GM23338 (cell line): ENCODE data around the gene SLC25A11. TPM values are rescaled to one million over a fixed set of nuclear protein-coding genes. Genes with fewer than 3 reads are reported as not detected.
A peak's percentile ranks its signal among the peaks of the same experiment; 100 is the strongest.

Experiments used
- ATAC-seq: fragments of 200-7000 bp; cut with Tn5 transposase; 3 replicates; pipeline ENCODE4 v1.9.1; 2020
- DNase-seq: peaks from one replicate; pipeline ENCODE4 v3.0.0-alpha.2; 2015; ENCODE audit warnings: low spot score
- H2AFZ ChIP-seq: fragments of 200-600 bp; sonication (generic); 2 replicates; pipeline ENCODE4 v1.8.0; 2016; ENCODE audit warnings: antibody characterized with exemption, mild to moderate bottlenecking, moderate library complexity
- H3F3A ChIP-seq: fragments of 200-600 bp; sonication (generic); replicated peaks from 2 replicates; pipeline ENCODE4 v1.8.0; 2017; ENCODE audit warnings: antibody characterized with exemption, mixed run types, low read depth
- H3K27ac ChIP-seq: fragments of 200-600 bp; sonication (generic); 2 replicates; pipeline ENCODE4 v1.6.1; 2016; ENCODE audit warnings: low read depth
- H3K27me3 ChIP-seq: fragments of 200-600 bp; sonication (generic); 2 replicates; pipeline ENCODE4 v1.8.0; 2016; ENCODE audit warnings: mild to moderate bottlenecking, mixed run types, moderate library complexity; ENCODE audit not compliant: insufficient read depth
- H3K36me3 ChIP-seq: fragments of 200-600 bp; sonication (generic); 2 replicates; pipeline ENCODE4 v1.8.0; 2016; ENCODE audit warnings: mild to moderate bottlenecking; ENCODE audit not compliant: insufficient read depth
- H3K4me1 ChIP-seq: fragments of 200-600 bp; sonication (generic); 2 replicates; pipeline ENCODE4 v1.8.0; 2016; ENCODE audit warnings: mild to moderate bottlenecking, moderate library complexity; ENCODE audit not compliant: insufficient read depth
- H3K4me2 ChIP-seq: fragments of 200-600 bp; sonication (generic); 2 replicates; pipeline ENCODE4 v1.7.1; 2017; ENCODE audit warnings: mixed run types
- H3K4me3 ChIP-seq: fragments of 200-600 bp; sonication (generic); 2 replicates; pipeline ENCODE4 v1.6.1; 2016; ENCODE audit warnings: mixed run types
- H3K79me2 ChIP-seq: fragments of 200-600 bp; sonication (generic); replicated peaks from 2 replicates; pipeline ENCODE4 v1.8.0; 2017; ENCODE audit warnings: mild to moderate bottlenecking; ENCODE audit not compliant: insufficient read depth
- H3K9me2 ChIP-seq: fragments of 200-600 bp; sonication (generic); 2 replicates; pipeline ENCODE4 v1.8.0; 2017; ENCODE audit not compliant: insufficient read depth
- H4K20me1 ChIP-seq: fragments of 200-600 bp; sonication (generic); replicated peaks from 2 replicates; pipeline ENCODE4 v1.8.0; 2017; ENCODE audit warnings: mild to moderate bottlenecking; ENCODE audit not compliant: insufficient read depth
- H3K27ac Mint-ChIP-seq: 2 replicates; pipeline ENCODE4 v1.8.0; 2020; ENCODE audit warnings: inconsistent platforms, mild to moderate bottlenecking, moderate library complexity, mixed read lengths
- H3K27me3 Mint-ChIP-seq: 3 replicates; pipeline ENCODE4 v1.8.0; 2022; ENCODE audit warnings: low read depth, mild to moderate bottlenecking, moderate library complexity, mixed read lengths, inconsistent platforms; ENCODE audit not compliant: insufficient read depth, poor library complexity
- H3K36me3 Mint-ChIP-seq: 3 replicates; pipeline ENCODE4 v1.8.0; 2021; ENCODE audit warnings: low read depth, mild to moderate bottlenecking, inconsistent platforms, moderate library complexity, mixed read lengths
- H3K4me1 Mint-ChIP-seq: 3 replicates; pipeline ENCODE4 v1.8.0; 2020; ENCODE audit warnings: mild to moderate bottlenecking, inconsistent platforms, mixed read lengths
- H3K4me3 Mint-ChIP-seq: 3 replicates; pipeline ENCODE4 v1.8.0; 2021; ENCODE audit warnings: moderate library complexity, mild to moderate bottlenecking, inconsistent platforms, mixed read lengths
- H3K9me3 Mint-ChIP-seq: 3 replicates; pipeline ENCODE4 v1.8.0; 2020; ENCODE audit warnings: moderate library complexity, mild to moderate bottlenecking, inconsistent platforms, mixed read lengths
- CREB1 ChIP-seq: fragments of 250-450 bp; sonication (Bioruptor Pico); IDR thresholded peaks from 2 replicates; pipeline ENCODE4 v1.5.0; 2020; ENCODE audit warnings: low read depth, mild to moderate bottlenecking, moderate library complexity
- EZH2 ChIP-seq: fragments of 200-600 bp; sonication (generic); IDR thresholded peaks from one replicate; pipeline ENCODE4 v1.8.0; 2017; ENCODE audit warnings: antibody characterized with exemption, mild to moderate bottlenecking, low read depth; ENCODE audit not compliant: unreplicated experiment
- EZH2phosphoT487 ChIP-seq: fragments of 200-600 bp; sonication (generic); IDR thresholded peaks from one replicate; pipeline ENCODE4 v1.8.1; 2018; ENCODE audit warnings: antibody characterized with exemption; ENCODE audit not compliant: unreplicated experiment
- JUNB ChIP-seq: IDR thresholded peaks from one replicate; pipeline ENCODE4 v1.6.1; 2016; ENCODE audit warnings: antibody characterized with exemption; ENCODE audit not compliant: unreplicated experiment
- NANOG ChIP-seq: IDR thresholded peaks from 2 replicates; pipeline ENCODE4 v1.6.1; 2016; ENCODE audit warnings: antibody characterized with exemption, borderline replicate concordance
- POLR2AphosphoS5 ChIP-seq: IDR thresholded peaks from 2 replicates; pipeline ENCODE4 v1.6.1; 2016; ENCODE audit warnings: antibody characterized with exemption, low read depth
- STAT1 ChIP-seq: IDR thresholded peaks from one replicate; pipeline ENCODE4 v1.6.1; 2016; ENCODE audit warnings: antibody characterized with exemption; ENCODE audit not compliant: unreplicated experiment
- ZNF114 ChIP-seq: fragments of 250-450 bp; sonication (Bioruptor Pico); IDR thresholded peaks from 2 replicates; pipeline ENCODE4 v1.5.0; 2020; ENCODE audit warnings: mild to moderate bottlenecking, moderate library complexity
- ZNF331 ChIP-seq: fragments of 250-450 bp; sonication (Bioruptor Pico); IDR thresholded peaks from 2 replicates; pipeline ENCODE4 v1.5.0; 2020; ENCODE audit warnings: low read depth, mild to moderate bottlenecking, moderate library complexity
- polyA plus RNA-seq: library from polyadenylated mRNA; unstranded; fragments of >200 nt; fragmentation: Nextera tagmentation; extraction: Ambion mirVana; gene quantifications from 2 replicates; pipeline ENCODE4 v1.2.1, GENCODE V29; 2016
- total RNA-seq: library from RNA; depleted of rRNA; stranded (reverse); fragments of >200 nt; shearing (Covaris generic); gene quantifications from 2 replicates; pipeline ENCODE4 v1.2.3, GENCODE V29; 2014
- TF ChIP-seq, protein P1 (sequence below): fragments of 250-450 bp; sonication (Bioruptor Pico); IDR thresholded peaks from 2 replicates; pipeline ENCODE4 v1.5.0; 2020; ENCODE audit warnings: mild to moderate bottlenecking, moderate library complexity
- TF ChIP-seq, protein P2 (sequence below), 2 experiments: fragments of 200-600 bp in 1 of 2; sonication (generic) in 1 of 2; conservative IDR thresholded peaks; 2 replicates each; pipeline versions ENCODE4 v1.5.1 to v1.6.1; 2016 to 2017; ENCODE audit warnings: antibody characterized with exemption in 2 of 2, low read depth in 2 of 2, mild to moderate bottlenecking in 2 of 2, moderate library complexity in 1 of 2
- TF ChIP-seq, protein P3 (sequence below): IDR thresholded peaks from 2 replicates; pipeline ENCODE4 v1.6.1; 2016; ENCODE audit warnings: antibody characterized with exemption
- TF ChIP-seq, protein P4 (sequence below): IDR thresholded peaks from one replicate; pipeline ENCODE4 v1.6.1; 2018; ENCODE audit warnings: antibody characterized with exemption; ENCODE audit not compliant: unreplicated experiment

SLC25A11 gene
- total and polyA plus RNA-seq, 2 experiments from 2014 or later, result 37.8 to 73.6 TPM

DNA sequence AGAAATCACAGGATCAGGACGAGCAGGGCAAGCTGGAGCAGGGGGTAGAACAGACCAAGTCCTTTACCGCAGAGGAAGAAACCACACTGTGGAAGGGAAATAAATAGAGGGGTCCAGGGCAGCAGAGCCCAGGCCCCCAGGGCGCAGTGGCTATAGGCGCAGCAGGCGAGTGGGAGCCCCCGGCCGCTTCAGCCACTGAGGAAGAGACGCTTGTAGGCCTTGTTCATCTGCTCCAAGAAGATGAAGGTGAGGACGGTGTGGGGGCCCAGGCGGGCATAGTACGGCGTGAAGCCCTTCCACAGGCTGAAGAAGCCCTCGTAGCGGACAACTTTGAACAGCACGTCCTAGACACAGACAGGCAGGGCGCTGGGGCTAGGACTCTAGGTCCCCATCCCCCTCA lies 2.3 kb downstream of the SLC25A11 start:
- no peak overlapping the region for H3K27ac ChIP-seq
- DNase-seq, result no peak

More for the DNA sequence above, 2.3 kb downstream of the SLC25A11 start:
- peaks cover 37% of the 10 kb centered on the region for H3K4me1 Mint-ChIP-seq
- no peaks in the 10 kb centered on the region for H3K9me2 ChIP-seq
- H3K27me3 Mint-ChIP-seq, result peaks cover 16% of the 10 kb centered on the region
- H3K79me2 ChIP-seq, result peaks cover 26% of the 10 kb centered on the region
- no peaks in the 10 kb centered on the region for H3K9me3 Mint-ChIP-seq
- H3K4me3 Mint-ChIP-seq, result 0 out of 3 replicates have a peak overlapping the region, but pooled peaks have one; percentile 5
- no peak overlapping the region for H3K27ac Mint-ChIP-seq
- no peaks in the 10 kb centered on the region for H3K27me3 ChIP-seq
- peaks cover 24% of the 10 kb centered on the region for H3F3A ChIP-seq
- H3K4me2 ChIP-seq, result no peak overlapping the region
- no peak for ATAC-seq
- TF ChIP-seq STAT1 (no peak), POLR2AphosphoS5 (no peak), CREB1 (CRISPR knock-in tag) (no peak), ZNF114 (CRISPR knock-in tag) (no peak), ZNF331 (no peak), NANOG (no peak), EZH2phosphoT487 (no peak), JUNB (no peak), EZH2 (no peak)
- TF ChIP-seq, protein P1, sequence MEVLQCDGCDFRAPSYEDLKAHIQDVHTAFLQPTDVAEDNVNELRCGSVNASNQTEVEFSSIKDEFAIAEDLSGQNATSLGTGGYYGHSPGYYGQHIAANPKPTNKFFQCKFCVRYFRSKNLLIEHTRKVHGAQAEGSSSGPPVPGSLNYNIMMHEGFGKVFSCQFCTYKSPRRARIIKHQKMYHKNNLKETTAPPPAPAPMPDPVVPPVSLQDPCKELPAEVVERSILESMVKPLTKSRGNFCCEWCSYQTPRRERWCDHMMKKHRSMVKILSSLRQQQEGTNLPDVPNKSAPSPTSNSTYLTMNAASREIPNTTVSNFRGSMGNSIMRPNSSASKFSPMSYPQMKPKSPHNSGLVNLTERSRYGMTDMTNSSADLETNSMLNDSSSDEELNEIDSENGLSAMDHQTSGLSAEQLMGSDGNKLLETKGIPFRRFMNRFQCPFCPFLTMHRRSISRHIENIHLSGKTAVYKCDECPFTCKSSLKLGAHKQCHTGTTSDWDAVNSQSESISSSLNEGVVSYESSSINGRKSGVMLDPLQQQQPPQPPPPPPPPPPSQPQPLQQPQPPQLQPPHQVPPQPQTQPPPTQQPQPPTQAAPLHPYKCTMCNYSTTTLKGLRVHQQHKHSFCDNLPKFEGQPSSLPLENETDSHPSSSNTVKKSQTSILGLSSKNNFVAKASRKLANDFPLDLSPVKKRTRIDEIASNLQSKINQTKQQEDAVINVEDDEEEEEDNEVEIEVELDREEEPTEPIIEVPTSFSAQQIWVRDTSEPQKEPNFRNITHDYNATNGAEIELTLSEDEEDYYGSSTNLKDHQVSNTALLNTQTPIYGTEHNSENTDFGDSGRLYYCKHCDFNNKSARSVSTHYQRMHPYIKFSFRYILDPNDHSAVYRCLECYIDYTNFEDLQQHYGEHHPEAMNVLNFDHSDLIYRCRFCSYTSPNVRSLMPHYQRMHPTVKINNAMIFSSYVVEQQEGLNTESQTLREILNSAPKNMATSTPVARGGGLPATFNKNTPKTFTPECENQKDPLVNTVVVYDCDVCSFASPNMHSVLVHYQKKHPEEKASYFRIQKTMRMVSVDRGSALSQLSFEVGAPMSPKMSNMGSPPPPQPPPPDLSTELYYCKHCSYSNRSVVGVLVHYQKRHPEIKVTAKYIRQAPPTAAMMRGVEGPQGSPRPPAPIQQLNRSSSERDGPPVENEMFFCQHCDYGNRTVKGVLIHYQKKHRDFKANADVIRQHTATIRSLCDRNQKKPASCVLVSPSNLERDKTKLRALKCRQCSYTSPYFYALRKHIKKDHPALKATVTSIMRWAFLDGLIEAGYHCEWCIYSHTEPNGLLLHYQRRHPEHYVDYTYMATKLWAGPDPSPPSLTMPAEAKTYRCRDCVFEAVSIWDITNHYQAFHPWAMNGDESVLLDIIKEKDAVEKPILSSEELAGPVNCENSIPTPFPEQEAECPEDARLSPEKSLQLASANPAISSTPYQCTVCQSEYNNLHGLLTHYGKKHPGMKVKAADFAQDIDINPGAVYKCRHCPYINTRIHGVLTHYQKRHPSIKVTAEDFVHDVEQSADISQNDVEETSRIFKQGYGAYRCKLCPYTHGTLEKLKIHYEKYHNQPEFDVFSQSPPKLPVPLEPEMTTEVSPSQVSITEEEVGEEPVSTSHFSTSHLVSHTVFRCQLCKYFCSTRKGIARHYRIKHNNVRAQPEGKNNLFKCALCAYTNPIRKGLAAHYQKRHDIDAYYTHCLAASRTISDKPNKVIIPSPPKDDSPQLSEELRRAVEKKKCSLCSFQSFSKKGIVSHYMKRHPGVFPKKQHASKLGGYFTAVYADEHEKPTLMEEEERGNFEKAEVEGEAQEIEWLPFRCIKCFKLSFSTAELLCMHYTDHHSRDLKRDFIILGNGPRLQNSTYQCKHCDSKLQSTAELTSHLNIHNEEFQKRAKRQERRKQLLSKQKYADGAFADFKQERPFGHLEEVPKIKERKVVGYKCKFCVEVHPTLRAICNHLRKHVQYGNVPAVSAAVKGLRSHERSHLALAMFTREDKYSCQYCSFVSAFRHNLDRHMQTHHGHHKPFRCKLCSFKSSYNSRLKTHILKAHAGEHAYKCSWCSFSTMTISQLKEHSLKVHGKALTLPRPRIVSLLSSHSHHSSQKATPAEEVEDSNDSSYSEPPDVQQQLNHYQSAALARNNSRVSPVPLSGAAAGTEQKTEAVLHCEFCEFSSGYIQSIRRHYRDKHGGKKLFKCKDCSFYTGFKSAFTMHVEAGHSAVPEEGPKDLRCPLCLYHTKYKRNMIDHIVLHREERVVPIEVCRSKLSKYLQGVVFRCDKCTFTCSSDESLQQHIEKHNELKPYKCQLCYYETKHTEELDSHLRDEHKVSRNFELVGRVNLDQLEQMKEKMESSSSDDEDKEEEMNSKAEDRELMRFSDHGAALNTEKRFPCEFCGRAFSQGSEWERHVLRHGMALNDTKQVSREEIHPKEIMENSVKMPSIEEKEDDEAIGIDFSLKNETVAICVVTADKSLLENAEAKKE, result no peak
- TF ChIP-seq, protein P2, sequence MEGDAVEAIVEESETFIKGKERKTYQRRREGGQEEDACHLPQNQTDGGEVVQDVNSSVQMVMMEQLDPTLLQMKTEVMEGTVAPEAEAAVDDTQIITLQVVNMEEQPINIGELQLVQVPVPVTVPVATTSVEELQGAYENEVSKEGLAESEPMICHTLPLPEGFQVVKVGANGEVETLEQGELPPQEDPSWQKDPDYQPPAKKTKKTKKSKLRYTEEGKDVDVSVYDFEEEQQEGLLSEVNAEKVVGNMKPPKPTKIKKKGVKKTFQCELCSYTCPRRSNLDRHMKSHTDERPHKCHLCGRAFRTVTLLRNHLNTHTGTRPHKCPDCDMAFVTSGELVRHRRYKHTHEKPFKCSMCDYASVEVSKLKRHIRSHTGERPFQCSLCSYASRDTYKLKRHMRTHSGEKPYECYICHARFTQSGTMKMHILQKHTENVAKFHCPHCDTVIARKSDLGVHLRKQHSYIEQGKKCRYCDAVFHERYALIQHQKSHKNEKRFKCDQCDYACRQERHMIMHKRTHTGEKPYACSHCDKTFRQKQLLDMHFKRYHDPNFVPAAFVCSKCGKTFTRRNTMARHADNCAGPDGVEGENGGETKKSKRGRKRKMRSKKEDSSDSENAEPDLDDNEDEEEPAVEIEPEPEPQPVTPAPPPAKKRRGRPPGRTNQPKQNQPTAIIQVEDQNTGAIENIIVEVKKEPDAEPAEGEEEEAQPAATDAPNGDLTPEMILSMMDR (conservative IDR thresholded peaks at IDR 0.05; ENCODE audit: low read depth in 2 of 2), result no peak
- TF ChIP-seq, protein P3, sequence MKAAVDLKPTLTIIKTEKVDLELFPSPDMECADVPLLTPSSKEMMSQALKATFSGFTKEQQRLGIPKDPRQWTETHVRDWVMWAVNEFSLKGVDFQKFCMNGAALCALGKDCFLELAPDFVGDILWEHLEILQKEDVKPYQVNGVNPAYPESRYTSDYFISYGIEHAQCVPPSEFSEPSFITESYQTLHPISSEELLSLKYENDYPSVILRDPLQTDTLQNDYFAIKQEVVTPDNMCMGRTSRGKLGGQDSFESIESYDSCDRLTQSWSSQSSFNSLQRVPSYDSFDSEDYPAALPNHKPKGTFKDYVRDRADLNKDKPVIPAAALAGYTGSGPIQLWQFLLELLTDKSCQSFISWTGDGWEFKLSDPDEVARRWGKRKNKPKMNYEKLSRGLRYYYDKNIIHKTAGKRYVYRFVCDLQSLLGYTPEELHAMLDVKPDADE, result no peak
- TF ChIP-seq, protein P4, sequence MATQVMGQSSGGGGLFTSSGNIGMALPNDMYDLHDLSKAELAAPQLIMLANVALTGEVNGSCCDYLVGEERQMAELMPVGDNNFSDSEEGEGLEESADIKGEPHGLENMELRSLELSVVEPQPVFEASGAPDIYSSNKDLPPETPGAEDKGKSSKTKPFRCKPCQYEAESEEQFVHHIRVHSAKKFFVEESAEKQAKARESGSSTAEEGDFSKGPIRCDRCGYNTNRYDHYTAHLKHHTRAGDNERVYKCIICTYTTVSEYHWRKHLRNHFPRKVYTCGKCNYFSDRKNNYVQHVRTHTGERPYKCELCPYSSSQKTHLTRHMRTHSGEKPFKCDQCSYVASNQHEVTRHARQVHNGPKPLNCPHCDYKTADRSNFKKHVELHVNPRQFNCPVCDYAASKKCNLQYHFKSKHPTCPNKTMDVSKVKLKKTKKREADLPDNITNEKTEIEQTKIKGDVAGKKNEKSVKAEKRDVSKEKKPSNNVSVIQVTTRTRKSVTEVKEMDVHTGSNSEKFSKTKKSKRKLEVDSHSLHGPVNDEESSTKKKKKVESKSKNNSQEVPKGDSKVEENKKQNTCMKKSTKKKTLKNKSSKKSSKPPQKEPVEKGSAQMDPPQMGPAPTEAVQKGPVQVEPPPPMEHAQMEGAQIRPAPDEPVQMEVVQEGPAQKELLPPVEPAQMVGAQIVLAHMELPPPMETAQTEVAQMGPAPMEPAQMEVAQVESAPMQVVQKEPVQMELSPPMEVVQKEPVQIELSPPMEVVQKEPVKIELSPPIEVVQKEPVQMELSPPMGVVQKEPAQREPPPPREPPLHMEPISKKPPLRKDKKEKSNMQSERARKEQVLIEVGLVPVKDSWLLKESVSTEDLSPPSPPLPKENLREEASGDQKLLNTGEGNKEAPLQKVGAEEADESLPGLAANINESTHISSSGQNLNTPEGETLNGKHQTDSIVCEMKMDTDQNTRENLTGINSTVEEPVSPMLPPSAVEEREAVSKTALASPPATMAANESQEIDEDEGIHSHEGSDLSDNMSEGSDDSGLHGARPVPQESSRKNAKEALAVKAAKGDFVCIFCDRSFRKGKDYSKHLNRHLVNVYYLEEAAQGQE, result no peak
- peaks cover 12% of the 10 kb centered on the region; the same call in 1 of the 2 replicates for H4K20me1 ChIP-seq
- H3K4me3 ChIP-seq, result no peak overlapping the region
- H2AFZ ChIP-seq, result no peak overlapping the region
- peaks cover 16% of the 10 kb centered on the region for H3K4me1 ChIP-seq
- H3K36me3 Mint-ChIP-seq, result peaks cover 59% of the 10 kb centered on the region
- no peaks in the 10 kb centered on the region; the same call in 1 of the 2 replicates for H3K36me3 ChIP-seq
